Lower lobe of right lung (tissue), 2 donors: ENCODE data around the gene ALX1. TPM values are rescaled to one million over a fixed set of nuclear protein-coding genes. Genes with fewer than 3 reads are reported as not detected.

Experiments
- ATAC-seq, 2 donors: fragments of 200-7000 bp; cut with Tn5 transposase; one replicate each; pipeline ENCODE4 v1.9.1; 2020 to 2022; ENCODE audit warnings: mild to moderate bottlenecking in 2 of 2, moderate library complexity in 2 of 2
- DNase-seq: peaks from one replicate; pipeline ENCODE4 v3.0.0-alpha.2; 2020
- H3K27ac ChIP-seq: fragments of 200-600 bp; one replicate; pipeline ENCODE4 v1.8.0; 2022
- H3K27me3 ChIP-seq: fragments of 200-600 bp; one replicate; pipeline ENCODE4 v1.8.0; 2022; ENCODE audit warnings: low read depth
- H3K36me3 ChIP-seq: fragments of 200-600 bp; one replicate; pipeline ENCODE4 v1.8.0; 2022; ENCODE audit warnings: mild to moderate bottlenecking
- H3K4me1 ChIP-seq: fragments of 200-600 bp; one replicate; pipeline ENCODE4 v1.8.0; 2022
- H3K4me3 ChIP-seq: fragments of 200-600 bp; one replicate; pipeline ENCODE4 v1.8.0; 2022; ENCODE audit warnings: mild to moderate bottlenecking
- H3K9me3 ChIP-seq: fragments of 200-600 bp; one replicate; pipeline ENCODE4 v1.8.0; 2022
- intact Hi-C: fragments of 100-400 bp; cut with DNase I; formaldehyde crosslinking; loops from one replicate; pipeline ENCODE4 v1.11.0; 2022
- total RNA-seq: library from RNA; stranded (reverse); fragmentation: NEBNext Ultra II Directional; extraction: Animal tissue kit (Norgen Biotek cat#: 25700); gene quantifications from one replicate; pipeline ENCODE4 v1.2.1, GENCODE V29; 2021
- TF ChIP-seq, protein P1 (sequence below): fragments of 200-600 bp; IDR thresholded peaks from one replicate; pipeline ENCODE4 v1.8.0; 2022; ENCODE audit warnings: antibody characterized with exemption, mild to moderate bottlenecking
- donor health status: DM: no; HTN: yes; CAD: no; lungs with severe emphysema.

Gene ALX1
- total RNA-seq, 1 donor from 2014 or later: not detected

DNA sequence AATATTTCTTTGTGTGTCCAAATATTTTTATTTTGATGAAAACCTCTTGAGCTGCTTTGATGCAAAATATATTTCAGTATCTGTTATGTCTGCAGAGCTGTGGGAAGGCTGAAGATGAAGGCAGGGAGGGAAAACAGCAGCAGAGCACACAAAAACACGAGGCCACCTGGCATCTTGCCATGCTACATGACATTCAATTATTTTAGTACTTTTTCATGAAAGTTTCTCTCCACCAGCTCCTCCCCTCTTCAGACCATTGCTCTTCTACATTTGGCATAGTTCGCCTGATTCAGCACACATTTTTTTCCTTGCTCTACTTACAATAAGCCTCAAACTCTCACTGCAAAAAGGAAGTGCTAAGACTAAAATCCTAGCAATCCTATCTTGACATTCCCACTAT is 4.6 kb upstream of the ALX1 start:
- H3K4me3 ChIP-seq: no peak overlapping the region
- ATAC-seq: no peak
- peaks cover 85% of the 10 kb centered on the region for H3K27me3 ChIP-seq
- H3K36me3 ChIP-seq: no peaks in the 10 kb centered on the region
- H3K27ac ChIP-seq: no peak overlapping the region
- no peak for DNase-seq
- intact Hi-C loops: no loop called here
- no peaks in the 10 kb centered on the region for H3K9me3 ChIP-seq
- peaks cover 3% of the 10 kb centered on the region for H3K4me1 ChIP-seq
- TF ChIP-seq, protein P1, sequence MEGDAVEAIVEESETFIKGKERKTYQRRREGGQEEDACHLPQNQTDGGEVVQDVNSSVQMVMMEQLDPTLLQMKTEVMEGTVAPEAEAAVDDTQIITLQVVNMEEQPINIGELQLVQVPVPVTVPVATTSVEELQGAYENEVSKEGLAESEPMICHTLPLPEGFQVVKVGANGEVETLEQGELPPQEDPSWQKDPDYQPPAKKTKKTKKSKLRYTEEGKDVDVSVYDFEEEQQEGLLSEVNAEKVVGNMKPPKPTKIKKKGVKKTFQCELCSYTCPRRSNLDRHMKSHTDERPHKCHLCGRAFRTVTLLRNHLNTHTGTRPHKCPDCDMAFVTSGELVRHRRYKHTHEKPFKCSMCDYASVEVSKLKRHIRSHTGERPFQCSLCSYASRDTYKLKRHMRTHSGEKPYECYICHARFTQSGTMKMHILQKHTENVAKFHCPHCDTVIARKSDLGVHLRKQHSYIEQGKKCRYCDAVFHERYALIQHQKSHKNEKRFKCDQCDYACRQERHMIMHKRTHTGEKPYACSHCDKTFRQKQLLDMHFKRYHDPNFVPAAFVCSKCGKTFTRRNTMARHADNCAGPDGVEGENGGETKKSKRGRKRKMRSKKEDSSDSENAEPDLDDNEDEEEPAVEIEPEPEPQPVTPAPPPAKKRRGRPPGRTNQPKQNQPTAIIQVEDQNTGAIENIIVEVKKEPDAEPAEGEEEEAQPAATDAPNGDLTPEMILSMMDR: no peak

DNA sequence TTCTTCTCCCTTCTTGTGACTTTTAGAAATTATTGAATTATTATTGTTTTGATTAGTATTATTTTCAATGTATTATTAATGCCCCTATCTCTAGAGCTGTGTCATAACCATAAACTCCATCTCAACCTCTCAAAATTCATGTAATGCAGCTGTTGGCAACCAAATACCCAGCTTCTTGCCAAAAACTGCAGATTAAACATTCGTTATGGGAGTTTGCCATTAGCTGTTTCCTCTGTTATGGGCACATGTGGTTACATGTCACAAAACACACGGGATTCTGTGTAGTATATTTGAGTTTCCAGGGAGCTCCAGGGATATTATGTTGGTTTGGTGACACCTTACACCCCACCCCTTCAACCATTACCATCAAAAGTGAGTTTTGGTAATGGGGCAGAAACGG is 2.8 kb upstream of the ALX1 start:
- Histone ChIP-seq H3K36me3 (no peaks in the 10 kb centered on the region), H3K9me3 (no peaks in the 10 kb centered on the region), H3K27me3 (peaks cover 96% of the 10 kb centered on the region), H3K27ac (no peak overlapping the region), H3K4me3 (no peak overlapping the region), H3K4me1 (peaks cover 11% of the 10 kb centered on the region)
- TF ChIP-seq, protein P1: no peak
- DNase-seq (no peak), ATAC-seq (no peak)
- intact Hi-C loops: no loop called here

DNA sequence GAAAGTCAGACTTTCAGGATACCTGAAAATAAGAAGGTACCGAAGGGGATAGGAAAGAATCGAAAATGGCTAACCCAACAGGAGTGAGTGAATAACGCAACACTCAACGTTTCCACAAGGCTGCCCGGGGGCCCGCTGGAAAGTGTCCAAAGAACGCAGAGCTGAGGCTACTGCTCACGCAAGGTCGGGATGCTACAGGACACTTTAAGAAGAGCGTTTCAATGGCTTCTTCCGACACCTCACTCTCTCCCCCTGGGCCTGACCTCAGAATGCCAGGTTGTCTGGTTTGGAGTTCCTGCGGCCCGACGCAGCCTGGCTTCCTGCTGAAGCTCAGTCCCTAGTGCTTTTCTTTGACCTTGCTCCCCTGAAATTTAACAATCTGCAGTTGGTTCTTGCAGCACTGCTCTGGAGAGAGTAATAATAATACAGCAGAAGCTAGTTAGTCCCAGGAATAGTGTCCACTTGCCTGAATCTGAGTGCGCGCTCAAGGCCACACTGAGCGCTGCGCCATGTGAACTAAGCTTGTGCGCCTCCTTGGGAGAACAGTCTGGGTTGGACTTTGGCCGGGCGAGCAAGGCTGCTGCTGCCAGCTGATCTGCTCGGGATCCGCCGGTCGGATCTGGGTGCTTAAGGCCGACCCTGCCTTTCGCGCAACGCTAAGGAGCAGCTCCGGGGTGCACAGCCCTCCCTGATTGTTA is 2.0 kb upstream of the ALX1 start:
- no peaks in the 10 kb centered on the region for H3K36me3 ChIP-seq
- no peak overlapping the region for H3K4me3 ChIP-seq
- no peaks in the 10 kb centered on the region for H3K9me3 ChIP-seq
- no peak overlapping the region for H3K27ac ChIP-seq
- intact Hi-C loops: no loop called here
- peak; percentile 24 for DNase-seq
- H3K27me3 ChIP-seq: peaks cover 96% of the 10 kb centered on the region
- ATAC-seq: peak in 1 of 2 donors; percentile 35
- TF ChIP-seq, protein P1: no peak
- peaks cover 11% of the 10 kb centered on the region for H3K4me1 ChIP-seq

DNA sequence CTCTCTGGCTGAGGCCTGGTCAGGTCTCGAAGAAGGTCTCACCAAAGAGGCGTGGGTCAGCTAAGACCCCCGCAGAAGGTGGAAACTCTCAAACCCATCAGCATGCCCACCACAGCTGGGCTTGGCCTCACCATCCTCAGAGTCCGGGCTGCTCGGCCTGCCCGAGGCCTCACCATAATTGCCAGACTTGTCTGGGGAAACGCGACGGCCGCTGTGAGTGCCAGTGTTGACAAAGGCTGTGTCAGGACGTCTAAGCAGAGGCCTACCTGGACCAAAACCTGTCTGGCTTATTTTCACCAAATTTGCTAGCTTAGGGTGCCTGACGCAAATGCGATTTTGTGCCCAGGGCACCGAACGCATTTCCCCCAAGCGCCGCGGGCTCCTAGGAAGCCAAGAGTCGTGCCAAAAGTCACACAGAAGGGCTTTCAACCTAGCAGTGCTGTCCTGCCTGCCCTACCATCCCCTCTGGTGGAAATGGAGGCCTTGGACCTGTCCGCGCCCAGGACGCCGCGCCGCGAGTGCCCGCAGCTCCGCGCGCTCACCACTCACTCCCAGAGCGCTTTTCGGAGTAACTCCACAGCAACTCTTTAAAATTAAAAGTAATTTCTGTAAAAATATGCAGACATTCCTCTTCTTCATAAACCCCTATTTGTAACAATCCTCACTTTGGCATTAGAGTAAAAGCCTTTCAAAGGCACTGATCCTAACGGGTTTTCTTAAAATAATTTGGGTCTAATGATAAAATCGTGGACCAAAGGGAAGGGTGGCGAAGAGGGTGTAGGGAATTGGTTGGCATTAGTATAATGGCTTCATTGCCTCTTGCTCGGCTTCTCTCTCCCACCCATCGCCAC is 1.2 kb upstream of the ALX1 start:
- intact Hi-C loops: no loop called here
- H3K4me3 ChIP-seq: no peak overlapping the region
- DNase-seq: peak; percentile 32

DNA sequence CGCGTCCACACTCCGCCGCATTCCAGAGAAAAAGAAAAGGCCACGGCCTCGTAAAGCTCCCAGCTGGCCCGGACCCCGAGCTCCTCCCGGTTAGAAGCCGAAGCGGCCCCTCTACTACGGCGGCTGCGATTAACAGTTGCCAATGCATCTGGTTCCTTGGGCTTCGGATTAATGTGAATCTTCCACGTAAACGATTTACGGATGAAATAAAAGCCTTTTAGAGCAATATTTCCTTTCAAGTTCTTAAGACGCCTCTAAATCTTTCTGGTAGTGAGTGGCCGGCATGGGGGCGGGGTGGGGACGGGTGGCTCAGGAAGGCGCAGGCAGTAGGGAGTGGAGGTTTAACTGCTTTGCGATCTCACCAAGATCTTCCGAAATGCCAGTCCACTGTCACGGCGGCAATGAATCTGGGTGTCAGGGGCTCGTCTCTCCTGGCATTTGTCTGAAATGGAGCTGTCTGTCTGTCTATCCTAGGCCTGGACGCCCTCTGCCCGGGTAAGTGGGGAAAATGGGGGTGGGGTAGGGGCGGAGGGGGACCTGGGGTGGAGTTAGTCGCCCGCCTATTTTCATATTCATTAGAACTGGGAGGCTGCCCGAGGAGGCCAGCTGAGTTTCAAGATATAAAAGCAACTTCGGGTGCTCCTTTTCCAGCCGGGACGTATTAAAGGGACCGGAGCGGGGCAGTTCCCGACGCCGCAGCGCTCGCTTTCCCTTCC is 413 bp upstream of the ALX1 start:
- peak in 1 of 2 donors; percentile 66 for ATAC-seq
- TF ChIP-seq, protein P1: no peak
- no peak overlapping the region for H3K27ac ChIP-seq
- H3K36me3 ChIP-seq: no peaks in the 10 kb centered on the region
- H3K27me3 ChIP-seq: peaks cover 94% of the 10 kb centered on the region
- DNase-seq: peak; percentile 29
- H3K4me3 ChIP-seq: peak overlapping the region; percentile 42
- intact Hi-C loops: no loop called here
- H3K9me3 ChIP-seq: no peaks in the 10 kb centered on the region
- peaks cover 11% of the 10 kb centered on the region for H3K4me1 ChIP-seq

More for the DNA sequence above, 1.2 kb upstream of the ALX1 start:
- H3K9me3 ChIP-seq: no peaks in the 10 kb centered on the region
- no peaks in the 10 kb centered on the region for H3K36me3 ChIP-seq
- TF ChIP-seq, protein P1: no peak
- H3K27me3 ChIP-seq: peaks cover 96% of the 10 kb centered on the region
- peak; percentile 31 to 34 for ATAC-seq
- H3K27ac ChIP-seq: no peak overlapping the region
- peaks cover 11% of the 10 kb centered on the region for H3K4me1 ChIP-seq
